T-helper 1 cell treated with Interleukin-12 subunit alpha and Interleukin-12 subunit beta and Interleukin-4 antibody, amounts not matched to agents 30 μg/mL and 1 μg/mL, for 36 hours (primary cell): Measurements from ENCODE around the gene TCF12.

Source experiments
- H3K27ac Mint-ChIP-seq: one replicate; pipeline ENCODE4 v1.8.0; 2021; ENCODE audit warnings: mild to moderate bottlenecking, mixed read lengths
- H3K27me3 Mint-ChIP-seq: one replicate; pipeline ENCODE4 v1.8.0; 2021; ENCODE audit warnings: low read depth, mixed read lengths
- H3K36me3 Mint-ChIP-seq: one replicate; pipeline ENCODE4 v1.8.0; 2021; ENCODE audit warnings: low read depth, mixed read lengths
- H3K4me1 Mint-ChIP-seq: one replicate; pipeline ENCODE4 v1.8.0; 2021; ENCODE audit warnings: low read depth, mixed read lengths
- H3K4me3 Mint-ChIP-seq: one replicate; pipeline ENCODE4 v1.8.0; 2021; ENCODE audit warnings: mild to moderate bottlenecking, moderate library complexity, mixed read lengths
- H3K9me3 Mint-ChIP-seq: one replicate; pipeline ENCODE4 v1.8.0; 2021; ENCODE audit warnings: mixed read lengths

The TCF12 gene

GRCh38 chr15:57321973-57322601, 403.6 kb downstream of the TCF12 start:
- Mint-ChIP-seq H3K9me3 (no peaks in the 10 kb centered on the region), H3K36me3 (no peaks in the 10 kb centered on the region), H3K27ac (no peak overlapping the region), H3K4me1 (no peaks in the 10 kb centered on the region), H3K4me3 (no peak overlapping the region), H3K27me3 (no peaks in the 10 kb centered on the region)

- Mint-ChIP-seq H3K4me1 (no peaks in the 10 kb centered on the region), H3K36me3 (no peaks in the 10 kb centered on the region), H3K4me3 (no peak overlapping the region), H3K27me3 (no peaks in the 10 kb centered on the region), H3K27ac (no peak overlapping the region), H3K9me3 (no peaks in the 10 kb centered on the region)
Measured at GRCh38 chr15:57322602-57323250, 404.3 kb downstream of the TCF12 start.

GRCh38 chr15:57323299-57323805, 404.9 kb downstream of the TCF12 start:
- H3K27ac Mint-ChIP-seq: no peak overlapping the region
- H3K27me3 Mint-ChIP-seq: no peaks in the 10 kb centered on the region
- no peaks in the 10 kb centered on the region for H3K36me3 Mint-ChIP-seq
- no peaks in the 10 kb centered on the region for H3K4me1 Mint-ChIP-seq
- no peak overlapping the region for H3K4me3 Mint-ChIP-seq
- H3K9me3 Mint-ChIP-seq: no peaks in the 10 kb centered on the region

- peaks cover 3% of the 10 kb centered on the region for H3K27me3 Mint-ChIP-seq
- H3K36me3 Mint-ChIP-seq: no peaks in the 10 kb centered on the region
- H3K4me3 Mint-ChIP-seq: no peak overlapping the region
- no peaks in the 10 kb centered on the region for H3K4me1 Mint-ChIP-seq
- no peaks in the 10 kb centered on the region for H3K9me3 Mint-ChIP-seq
- no peak overlapping the region for H3K27ac Mint-ChIP-seq
Measured at GRCh38 chr15:57323806-57324589, 405.6 kb downstream of the TCF12 start.

GRCh38 chr15:57324590-57324890, 406.1 kb downstream of the TCF12 start:
- Mint-ChIP-seq H3K27me3 (peaks cover 5% of the 10 kb centered on the region), H3K9me3 (no peaks in the 10 kb centered on the region), H3K36me3 (no peaks in the 10 kb centered on the region), H3K4me3 (no peak overlapping the region), H3K4me1 (no peaks in the 10 kb centered on the region), H3K27ac (no peak overlapping the region)

DNA sequence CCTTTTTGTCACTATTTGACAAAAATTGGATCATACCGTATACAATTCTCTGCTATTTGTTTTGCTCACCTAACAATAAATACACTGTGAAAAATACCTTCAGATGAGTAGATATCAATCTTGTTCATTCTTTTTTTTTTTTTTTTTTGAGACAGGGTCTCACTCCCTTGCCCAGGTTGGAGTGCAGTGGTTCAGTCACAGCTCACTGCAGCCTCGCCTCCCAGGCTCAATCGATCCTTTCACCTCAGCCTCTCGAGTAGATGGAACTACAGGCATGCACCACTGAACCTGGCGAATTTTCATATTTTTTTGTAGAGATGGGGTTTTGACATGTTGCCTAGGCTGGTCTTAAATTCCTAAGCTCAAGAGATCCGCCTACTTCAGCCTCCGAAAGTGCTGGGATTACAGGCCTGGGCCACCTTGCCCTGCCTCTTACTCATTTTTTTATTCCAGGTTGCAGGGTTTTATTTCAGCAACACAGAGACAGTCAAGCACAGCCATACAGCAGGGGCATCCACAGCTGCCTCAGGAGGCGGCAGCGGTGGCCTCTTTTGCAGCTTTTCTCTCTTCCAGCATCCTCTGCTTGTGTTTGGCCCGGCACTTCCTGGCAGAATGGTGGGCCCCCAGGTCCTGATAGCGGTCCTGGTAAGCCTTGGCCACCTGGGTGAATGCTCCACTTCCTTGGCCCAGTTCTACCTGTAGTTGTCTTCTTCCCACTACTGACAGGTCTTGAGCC, 406.7 kb downstream of the TCF12 start:
- Mint-ChIP-seq H3K36me3 (no peaks in the 10 kb centered on the region), H3K27me3 (peaks cover 7% of the 10 kb centered on the region), H3K27ac (no peak overlapping the region), H3K4me3 (no peak overlapping the region), H3K9me3 (no peaks in the 10 kb centered on the region), H3K4me1 (no peaks in the 10 kb centered on the region)

DNA sequence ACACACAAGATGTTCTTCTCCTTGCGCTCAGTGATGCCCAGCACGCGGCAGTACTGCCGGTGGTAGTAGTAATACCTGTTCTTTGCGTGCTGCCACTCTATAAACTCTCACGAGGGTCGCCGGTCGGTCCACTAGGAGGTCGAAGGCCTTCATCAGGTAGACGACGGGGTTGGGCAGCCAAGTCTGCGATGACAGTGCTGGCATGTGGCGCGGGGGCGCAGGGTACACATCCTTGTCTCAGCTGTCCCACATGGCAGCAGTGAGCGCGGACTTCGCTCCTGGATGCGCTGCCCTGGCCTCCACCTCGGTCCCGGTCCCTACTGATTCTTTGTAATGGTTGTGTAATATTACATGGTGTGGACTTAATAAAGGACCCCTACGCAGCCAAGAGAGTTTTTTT, 407.8 kb downstream of the TCF12 start:
- Mint-ChIP-seq H3K4me3 (no peak overlapping the region), H3K27ac (no peak overlapping the region), H3K4me1 (peaks cover 3% of the 10 kb centered on the region)

DNA sequence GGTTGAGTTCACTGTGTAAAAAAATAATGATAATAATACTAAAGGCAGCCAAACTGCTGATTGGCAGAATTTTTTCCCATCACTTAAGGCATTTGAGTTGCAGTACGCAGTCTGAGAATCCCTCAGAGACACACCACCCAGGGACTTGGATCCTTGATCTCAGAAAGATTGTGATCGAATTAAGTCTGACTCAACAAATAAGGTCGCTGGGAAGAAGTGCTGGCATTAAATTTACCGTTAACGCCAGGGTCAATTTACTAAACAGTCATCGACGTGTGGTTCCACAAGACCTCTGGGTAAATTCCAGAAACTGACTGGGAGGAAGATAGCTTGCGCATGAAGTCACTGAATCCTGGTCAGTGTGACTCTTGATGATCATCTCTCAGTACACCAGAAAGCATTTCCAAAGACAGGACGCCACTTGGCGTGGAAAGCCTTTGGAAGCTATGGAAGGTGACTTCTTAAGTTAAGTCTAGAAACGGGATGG, 409.6 kb downstream of the TCF12 start:
- Mint-ChIP-seq H3K27me3 (peaks cover 11% of the 10 kb centered on the region), H3K4me1 (peaks cover 3% of the 10 kb centered on the region), H3K4me3 (no peak overlapping the region), H3K9me3 (no peaks in the 10 kb centered on the region), H3K36me3 (no peaks in the 10 kb centered on the region), H3K27ac (no peak overlapping the region)

More for the DNA sequence above, 407.8 kb downstream of the TCF12 start:
- Mint-ChIP-seq H3K27me3 (peaks cover 11% of the 10 kb centered on the region), H3K36me3 (no peaks in the 10 kb centered on the region), H3K9me3 (no peaks in the 10 kb centered on the region)

DNA sequence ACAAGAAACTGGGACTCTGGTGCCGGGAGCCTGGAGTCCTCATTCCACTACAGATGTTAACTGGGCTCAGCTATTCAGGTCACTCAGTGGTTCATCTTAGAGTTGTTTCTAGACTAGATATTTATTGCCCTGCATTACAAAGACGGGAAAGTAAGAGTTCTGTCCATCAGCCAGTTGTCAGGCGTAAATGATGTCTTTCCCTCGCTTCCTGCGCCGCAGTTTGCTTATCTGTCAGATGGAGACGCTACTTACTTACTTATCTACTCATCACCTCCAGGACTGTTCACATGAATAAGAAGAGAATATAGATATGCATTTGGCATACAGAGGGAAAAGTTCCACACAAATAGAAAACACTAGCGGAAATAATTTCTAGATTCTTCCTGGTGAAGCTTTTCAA, 410.0 kb downstream of the TCF12 start:
- no peaks in the 10 kb centered on the region for H3K36me3 Mint-ChIP-seq
- H3K9me3 Mint-ChIP-seq: no peaks in the 10 kb centered on the region
- H3K27ac Mint-ChIP-seq: no peak overlapping the region
- H3K4me3 Mint-ChIP-seq: no peak overlapping the region
- H3K27me3 Mint-ChIP-seq: peaks cover 11% of the 10 kb centered on the region
- peaks cover 3% of the 10 kb centered on the region for H3K4me1 Mint-ChIP-seq

DNA sequence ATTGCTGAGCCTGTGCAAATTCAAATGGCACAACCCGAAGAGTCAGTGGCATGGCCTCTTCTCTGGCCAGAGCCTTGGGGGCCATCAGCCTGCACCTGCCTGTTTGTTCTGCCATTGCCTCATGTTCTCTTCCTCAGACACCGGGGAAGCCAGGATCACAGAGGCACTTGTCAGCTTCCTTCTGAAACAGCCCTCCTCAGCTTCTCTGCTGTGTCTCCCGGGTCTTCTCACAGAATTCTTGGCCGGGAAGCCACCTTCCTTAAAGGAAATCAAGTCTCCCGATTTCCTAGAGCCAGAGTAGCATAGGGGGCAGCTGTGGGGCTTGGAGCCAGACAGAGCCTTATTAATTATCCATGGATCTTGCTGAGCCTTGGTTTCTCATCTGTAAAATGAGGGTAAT, 410.5 kb downstream of the TCF12 start:
- H3K27ac Mint-ChIP-seq: no peak overlapping the region
- H3K36me3 Mint-ChIP-seq: no peaks in the 10 kb centered on the region
- no peak overlapping the region for H3K4me3 Mint-ChIP-seq
- H3K4me1 Mint-ChIP-seq: peaks cover 3% of the 10 kb centered on the region
- peaks cover 11% of the 10 kb centered on the region for H3K27me3 Mint-ChIP-seq
- H3K9me3 Mint-ChIP-seq: no peaks in the 10 kb centered on the region

- H3K36me3 Mint-ChIP-seq: no peaks in the 10 kb centered on the region
- peaks cover 3% of the 10 kb centered on the region for H3K4me1 Mint-ChIP-seq
- H3K27ac Mint-ChIP-seq: no peak overlapping the region
- no peaks in the 10 kb centered on the region for H3K9me3 Mint-ChIP-seq
- H3K27me3 Mint-ChIP-seq: peaks cover 13% of the 10 kb centered on the region
- no peak overlapping the region for H3K4me3 Mint-ChIP-seq
Measured at GRCh38 chr15:57329582-57330367, 411.3 kb downstream of the TCF12 start.

- H3K9me3 Mint-ChIP-seq: no peaks in the 10 kb centered on the region
- H3K27ac Mint-ChIP-seq: no peak overlapping the region
Measured at GRCh38 chr15:57330619-57331340, 412.3 kb downstream of the TCF12 start.

DNA sequence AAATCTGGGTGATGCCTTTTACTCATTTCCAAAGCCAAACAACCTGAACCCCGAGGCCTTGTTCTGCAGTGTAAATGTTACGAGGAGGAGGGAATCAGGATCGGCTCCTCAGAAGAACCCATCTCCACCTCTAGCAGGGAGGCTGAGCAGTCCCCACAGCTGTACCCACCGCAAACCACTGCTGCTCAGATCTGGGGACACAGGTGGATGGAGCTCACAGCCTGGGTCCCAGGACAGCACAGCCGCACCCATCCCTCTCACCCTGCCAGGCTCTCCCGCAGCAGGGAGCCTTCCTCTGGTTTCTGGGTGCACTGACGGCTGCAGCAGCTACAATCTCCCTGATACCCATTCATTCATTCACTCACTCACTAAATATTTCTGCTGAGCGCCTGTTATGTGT, 413.9 kb downstream of the TCF12 start:
- H3K4me1 Mint-ChIP-seq: peaks cover 3% of the 10 kb centered on the region
- H3K4me3 Mint-ChIP-seq: no peak overlapping the region
- H3K9me3 Mint-ChIP-seq: no peaks in the 10 kb centered on the region
- peaks cover 15% of the 10 kb centered on the region for H3K27me3 Mint-ChIP-seq
- no peak overlapping the region for H3K27ac Mint-ChIP-seq
- H3K36me3 Mint-ChIP-seq: no peaks in the 10 kb centered on the region

More at GRCh38 chr15:57330619-57331340, 412.3 kb downstream of the TCF12 start:
- H3K4me3 Mint-ChIP-seq: no peak overlapping the region
- peaks cover 15% of the 10 kb centered on the region for H3K27me3 Mint-ChIP-seq
- H3K4me1 Mint-ChIP-seq: peaks cover 3% of the 10 kb centered on the region
- H3K36me3 Mint-ChIP-seq: no peaks in the 10 kb centered on the region
